ENCODE measurements around the gene HES2.
"Not testable (repeated sequence)": the region's sequence is repeated elsewhere in the genome, so short reads cannot be mapped to it uniquely, and the experiment has no call there.

Gene HES2

GRCh38 chr1:6419804-6420453 is at the start of gene HES2:
TSS of gene HES2 (minus strand) at chr1:6419919. CDS start at chr1:6419820, 99 bp downstream.
- DNase-seq (ENCODE audit: low spot score): peak; percentile 66

- DNase-seq (ENCODE audit: low spot score): no peak
These were observed 49.2 kb upstream of the HES2 start for GRCh38 chr1:6468729-6469461.

- DNase-seq (ENCODE audit: low spot score): no peak
These were observed 48.3 kb upstream of the HES2 start for GRCh38 chr1:6467744-6468688.

- no peak for DNase-seq (ENCODE audit: low spot score)
These were observed 47.5 kb upstream of the HES2 start for GRCh38 chr1:6467224-6467623.

GRCh38 chr1:6466751-6467150 is 47.0 kb upstream of the HES2 start:
- no peak for DNase-seq (ENCODE audit: low spot score)

GRCh38 chr1:6466023-6466422 is 46.3 kb upstream of the HES2 start, which contains the start of gene TNFRSF25:
TSS of gene TNFRSF25 (minus strand) at chr1:6466173. CDS start at chr1:6466107, 66 bp downstream.
- DNase-seq (ENCODE audit: low spot score): no peak

- DNase-seq (ENCODE audit: low spot score): no peak
These were observed 45.8 kb upstream of the HES2 start for GRCh38 chr1:6465461-6466005.

- DNase-seq (ENCODE audit: low spot score): no peak
These were observed 45.2 kb upstream of the HES2 start for GRCh38 chr1:6464915-6465314.

- peak; percentile 62 for DNase-seq (ENCODE audit: low spot score)
These were observed 44.8 kb upstream of the HES2 start for GRCh38 chr1:6464514-6464836.

- no peak for DNase-seq (ENCODE audit: low spot score)
These were observed 43.3 kb upstream of the HES2 start for GRCh38 chr1:6463120-6463412.

- no peak for DNase-seq (ENCODE audit: low spot score)
These were observed 42.8 kb upstream of the HES2 start for GRCh38 chr1:6462412-6463119.

- no peak for DNase-seq (ENCODE audit: low spot score)
These were observed 42.1 kb upstream of the HES2 start for GRCh38 chr1:6461538-6462411.

GRCh38 chr1:6461051-6461530 is 41.4 kb upstream of the HES2 start:
- no peak for DNase-seq (ENCODE audit: low spot score)

GRCh38 chr1:6460301-6461050 is 40.8 kb upstream of the HES2 start:
- DNase-seq (ENCODE audit: low spot score): no peak

- DNase-seq (ENCODE audit: low spot score): no peak
These were observed 40.1 kb upstream of the HES2 start for GRCh38 chr1:6459850-6460265.

- DNase-seq (ENCODE audit: low spot score): no peak
These were observed 37.2 kb upstream of the HES2 start for GRCh38 chr1:6456800-6457466.

- not testable (repeated sequence) for DNase-seq (ENCODE audit: low spot score)
These were observed 36.2 kb upstream of the HES2 start for GRCh38 chr1:6455752-6456520.

All from HuH-7 (cell line).